HG02588 (cell line): ENCODE results near the gene RBL2.
"Not testable (repeated sequence)": the region's sequence is repeated elsewhere in the genome, so short reads cannot be mapped to it uniquely, and the experiment has no call there.

Experiments
- ATAC-seq: cut with Tn5 transposase; IDR thresholded peaks from one replicate; pipeline ENCODE4 v1.9.1; 2021; ENCODE audit warnings: mild to moderate bottlenecking, moderate library complexity; ENCODE audit not compliant: unreplicated experiment

Gene RBL2

GRCh38 chr16:53530741-53531140 is 96.5 kb downstream of the RBL2 start:
- no peak for ATAC-seq

- ATAC-seq: no peak
These were observed 99.9 kb downstream of the RBL2 start for GRCh38 chr16:53534206-53534605.

GRCh38 chr16:53537626-53538025 is 103.4 kb downstream of the RBL2 start:
- ATAC-seq: no peak

- ATAC-seq: not testable (repeated sequence)
These were observed 105.1 kb downstream of the RBL2 start for GRCh38 chr16:53539346-53539745.

- ATAC-seq: not testable (repeated sequence)
These were observed 105.8 kb downstream of the RBL2 start for GRCh38 chr16:53539759-53540718.
